Skeletal muscle tissue (tissue), 4 donors: Measurements from ENCODE around the gene FBXW11. TPM values are rescaled to one million over a fixed set of nuclear protein-coding genes. Genes with fewer than 3 reads are reported as not detected.

Source experiments
- H3K27ac ChIP-seq: one replicate; pipeline ENCODE4 v1.7.0; 2013; ENCODE audit warnings: mild to moderate bottlenecking, low read depth, low read length, inconsistent platforms
- H3K27me3 ChIP-seq, 3 donors: one replicate each; pipeline ENCODE4 v1.7.0; 2013; ENCODE audit warnings: low read length in 3 of 3; ENCODE audit not compliant: control insufficient read depth in 3 of 3, insufficient read depth in 3 of 3
- H3K36me3 ChIP-seq, 3 donors: one replicate each; pipeline ENCODE4 v1.7.0; 2013; ENCODE audit warnings: low read length in 3 of 3; ENCODE audit not compliant: control insufficient read depth in 3 of 3, insufficient read depth in 3 of 3
- H3K4me1 ChIP-seq, 3 donors: one replicate each; pipeline ENCODE4 v1.7.0; 2013; ENCODE audit warnings: low read length in 3 of 3, mild to moderate bottlenecking in 3 of 3; ENCODE audit not compliant: control insufficient read depth in 3 of 3, insufficient read depth in 3 of 3
- H3K4me3 ChIP-seq, 3 donors: one replicate each; pipeline ENCODE4 v1.7.0; 2013; ENCODE audit warnings: low read length in 3 of 3
- H3K9ac ChIP-seq, 3 donors: one replicate each; pipeline ENCODE4 v1.7.0; 2013; ENCODE audit warnings: low read length in 3 of 3, mild to moderate bottlenecking in 3 of 3, moderate library complexity in 2 of 3, low read depth in 1 of 3
- H3K9me3 ChIP-seq, 3 donors: one replicate each; pipeline ENCODE4 v1.7.0; 2013; ENCODE audit warnings: low read length in 3 of 3; ENCODE audit not compliant: control insufficient read depth in 3 of 3
- total RNA-seq: library from RNA; depleted of rRNA; stranded (reverse); fragments of >200 nt; gene quantifications from one replicate; pipeline ENCODE4 v1.2.3, GENCODE V29; 2014
- donor health status: Osteomylitis.

FBXW11 gene
- total RNA-seq, 1 donor from 2014 or later, result 60.5 TPM

GRCh38 chr5:171989946-171990712, 16.3 kb downstream of the FBXW11 start:
- H3K36me3 ChIP-seq, result peaks cover 0 to 4% (median 0%) of the 10 kb centered on the region in 3 donors
- peaks cover 0 to 2% (median under 1%) of the 10 kb centered on the region in 3 donors for H3K4me1 ChIP-seq
- H3K9ac ChIP-seq, result no peak overlapping the region
- H3K27me3 ChIP-seq, result no peaks in the 10 kb centered on the region
- no peak overlapping the region for H3K27ac ChIP-seq
- no peaks in the 10 kb centered on the region for H3K9me3 ChIP-seq
- H3K4me3 ChIP-seq, result no peak overlapping the region

- Histone ChIP-seq H3K27me3 (no peaks in the 10 kb centered on the region), H3K36me3 (peaks cover 0 to 4% (median 0%) of the 10 kb centered on the region in 3 donors), H3K4me1 (peaks cover 1 to 4% (median 2%) of the 10 kb centered on the region in 3 donors), H3K4me3 (no peak overlapping the region), H3K9ac (no peak overlapping the region), H3K9me3 (no peaks in the 10 kb centered on the region), H3K27ac (no peak overlapping the region)
These were observed 17.2 kb downstream of the FBXW11 start for GRCh38 chr5:171989276-171989675.

GRCh38 chr5:171986772-171987171, 19.7 kb downstream of the FBXW11 start:
- Histone ChIP-seq H3K9ac (no peak overlapping the region), H3K27me3 (no peaks in the 10 kb centered on the region), H3K4me3 (no peak overlapping the region), H3K36me3 (peaks cover 0 to 2% (median 0%) of the 10 kb centered on the region in 3 donors), H3K4me1 (peaks cover 2 to 4% (median 2%) of the 10 kb centered on the region in 3 donors), H3K27ac (no peak overlapping the region), H3K9me3 (no peaks in the 10 kb centered on the region)

GRCh38 chr5:171984748-171985419, 21.6 kb downstream of the FBXW11 start:
- Histone ChIP-seq H3K9ac (no peak overlapping the region), H3K27me3 (no peaks in the 10 kb centered on the region), H3K4me3 (no peak overlapping the region), H3K36me3 (peaks cover 0 to 2% (median 0%) of the 10 kb centered on the region in 3 donors), H3K9me3 (peaks cover 0 to 2% (median 0%) of the 10 kb centered on the region in 3 donors), H3K4me1 (peaks cover 0 to 4% (median 2%) of the 10 kb centered on the region in 3 donors), H3K27ac (no peak overlapping the region)

GRCh38 chr5:171981847-171982246, 24.6 kb downstream of the FBXW11 start:
- Histone ChIP-seq H3K4me1 (peaks cover 0 to 4% (median 2%) of the 10 kb centered on the region in 3 donors), H3K27ac (no peak overlapping the region), H3K36me3 (peaks cover 0 to 2% (median 0%) of the 10 kb centered on the region in 3 donors), H3K27me3 (no peaks in the 10 kb centered on the region), H3K9me3 (peaks cover 0 to 2% (median 0%) of the 10 kb centered on the region in 3 donors), H3K9ac (no peak overlapping the region), H3K4me3 (no peak overlapping the region)

- H3K27ac ChIP-seq, result no peak overlapping the region
These were observed 25.6 kb downstream of the FBXW11 start for GRCh38 chr5:171980792-171981191.

GRCh38 chr5:171979606-171980005, 26.8 kb downstream of the FBXW11 start:
- H3K27me3 ChIP-seq, result no peaks in the 10 kb centered on the region
- H3K36me3 ChIP-seq, result no peaks in the 10 kb centered on the region
- H3K4me3 ChIP-seq, result no peak overlapping the region
- no peak overlapping the region for H3K9ac ChIP-seq
- no peak overlapping the region for H3K27ac ChIP-seq
- peaks cover 0 to 2% (median 0%) of the 10 kb centered on the region in 3 donors for H3K4me1 ChIP-seq
- H3K9me3 ChIP-seq, result peaks cover 0 to 2% (median 0%) of the 10 kb centered on the region in 3 donors

More at GRCh38 chr5:171980792-171981191, 25.6 kb downstream of the FBXW11 start:
- peaks cover 0 to 2% (median 0%) of the 10 kb centered on the region in 3 donors for H3K9me3 ChIP-seq
- peaks cover 0 to 4% (median 2%) of the 10 kb centered on the region in 3 donors for H3K4me1 ChIP-seq
- no peak overlapping the region for H3K4me3 ChIP-seq
- no peaks in the 10 kb centered on the region for H3K27me3 ChIP-seq
- no peaks in the 10 kb centered on the region for H3K36me3 ChIP-seq
- no peak overlapping the region for H3K9ac ChIP-seq

GRCh38 chr5:171978519-171978918, 27.9 kb downstream of the FBXW11 start:
- no peak overlapping the region for H3K9ac ChIP-seq
- peaks cover 0 to 2% (median 0%) of the 10 kb centered on the region in 3 donors for H3K9me3 ChIP-seq
- no peak overlapping the region for H3K27ac ChIP-seq
- no peaks in the 10 kb centered on the region for H3K27me3 ChIP-seq
- no peak overlapping the region for H3K4me3 ChIP-seq
- H3K4me1 ChIP-seq, result no peaks in the 10 kb centered on the region
- H3K36me3 ChIP-seq, result no peaks in the 10 kb centered on the region

- Histone ChIP-seq H3K4me3 (no peak overlapping the region), H3K27ac (no peak overlapping the region), H3K4me1 (no peaks in the 10 kb centered on the region)
These were observed 28.4 kb downstream of the FBXW11 start for GRCh38 chr5:171978016-171978415.

More at GRCh38 chr5:171978016-171978415, 28.4 kb downstream of the FBXW11 start:
- H3K9ac ChIP-seq, result no peak overlapping the region
- no peaks in the 10 kb centered on the region for H3K27me3 ChIP-seq
- no peaks in the 10 kb centered on the region for H3K36me3 ChIP-seq
- H3K9me3 ChIP-seq, result peaks cover 0 to 2% (median 0%) of the 10 kb centered on the region in 3 donors
